ENCODE data around the gene MRPS30.

DNA sequence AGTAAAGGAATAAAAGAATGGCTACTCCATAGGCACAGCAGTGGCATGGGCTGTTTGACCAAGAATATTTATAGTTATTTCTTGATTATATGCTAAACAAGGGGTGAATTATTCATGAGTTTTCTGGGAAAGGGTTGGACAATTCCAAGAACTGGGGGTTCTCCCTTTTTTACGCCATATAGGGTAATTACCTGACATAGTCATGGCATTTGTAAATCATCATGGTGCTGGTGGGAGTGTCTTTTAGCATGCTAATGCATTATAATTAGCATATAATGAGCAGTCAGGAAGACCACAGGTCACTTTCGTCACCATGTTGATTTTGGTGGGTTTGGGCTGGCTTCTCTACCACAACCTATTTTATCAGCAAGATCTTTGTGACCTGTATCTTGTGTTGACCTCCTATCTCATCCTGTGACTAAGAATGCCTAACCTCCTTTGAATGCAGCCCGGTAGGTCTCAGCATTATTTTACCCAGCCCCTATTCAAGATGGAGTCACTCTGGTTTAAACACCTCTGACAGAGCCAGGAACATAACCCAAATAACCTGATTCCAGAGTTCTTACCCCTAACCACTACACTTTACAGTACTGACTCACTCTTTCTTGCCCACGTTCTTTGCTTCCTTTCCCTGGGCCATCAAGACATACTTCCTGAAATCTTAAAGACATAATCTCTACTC, 25.0 kb upstream of the MRPS30 start:
- TF ChIP-seq ZNF792 (tag by site-specific recombination; IDR thresholded peaks at IDR 0.05): no peak
- TF ChIP-seq ZNF394 (tag by site-specific recombination; IDR thresholded peaks at IDR 0.05; ENCODE audit: borderline replicate concordance): no peak
- TF ChIP-seq, protein P1, sequence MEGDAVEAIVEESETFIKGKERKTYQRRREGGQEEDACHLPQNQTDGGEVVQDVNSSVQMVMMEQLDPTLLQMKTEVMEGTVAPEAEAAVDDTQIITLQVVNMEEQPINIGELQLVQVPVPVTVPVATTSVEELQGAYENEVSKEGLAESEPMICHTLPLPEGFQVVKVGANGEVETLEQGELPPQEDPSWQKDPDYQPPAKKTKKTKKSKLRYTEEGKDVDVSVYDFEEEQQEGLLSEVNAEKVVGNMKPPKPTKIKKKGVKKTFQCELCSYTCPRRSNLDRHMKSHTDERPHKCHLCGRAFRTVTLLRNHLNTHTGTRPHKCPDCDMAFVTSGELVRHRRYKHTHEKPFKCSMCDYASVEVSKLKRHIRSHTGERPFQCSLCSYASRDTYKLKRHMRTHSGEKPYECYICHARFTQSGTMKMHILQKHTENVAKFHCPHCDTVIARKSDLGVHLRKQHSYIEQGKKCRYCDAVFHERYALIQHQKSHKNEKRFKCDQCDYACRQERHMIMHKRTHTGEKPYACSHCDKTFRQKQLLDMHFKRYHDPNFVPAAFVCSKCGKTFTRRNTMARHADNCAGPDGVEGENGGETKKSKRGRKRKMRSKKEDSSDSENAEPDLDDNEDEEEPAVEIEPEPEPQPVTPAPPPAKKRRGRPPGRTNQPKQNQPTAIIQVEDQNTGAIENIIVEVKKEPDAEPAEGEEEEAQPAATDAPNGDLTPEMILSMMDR (tag by site-specific recombination; IDR thresholded peaks at IDR 0.05): no peak
